ENCODE data around the gene BNIP1.

BNIP1 gene

DNA sequence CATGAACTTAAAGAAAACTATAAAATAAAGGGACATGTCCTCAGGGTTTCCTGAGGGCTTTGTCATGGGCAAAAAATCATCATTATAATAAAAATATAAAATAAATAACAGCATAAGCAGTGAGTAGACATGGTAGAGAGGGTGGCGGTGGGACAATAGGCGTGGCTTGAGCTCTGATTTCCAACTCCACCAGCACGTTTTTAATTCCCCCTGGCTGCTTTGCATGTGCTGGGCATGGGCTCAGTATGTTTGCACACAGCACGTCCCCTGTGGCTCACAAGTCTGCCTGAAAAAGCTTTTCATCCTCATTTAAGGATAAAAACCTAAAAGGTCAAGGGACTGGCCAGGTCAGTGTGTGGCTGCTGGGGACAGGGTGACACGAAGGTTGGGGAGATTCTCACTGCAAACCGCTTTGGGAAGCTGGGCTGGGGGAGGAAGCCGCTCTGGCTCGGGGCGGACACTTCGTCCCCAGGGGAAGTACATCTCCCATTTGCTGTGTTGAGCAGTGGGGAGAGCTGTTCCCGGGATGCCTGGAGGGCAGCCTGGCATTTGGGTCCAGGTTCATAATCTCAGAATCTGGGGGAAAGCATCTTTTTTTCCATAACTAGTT is 58.0 kb downstream of the BNIP1 start:
- TF ChIP-seq, protein P1, sequence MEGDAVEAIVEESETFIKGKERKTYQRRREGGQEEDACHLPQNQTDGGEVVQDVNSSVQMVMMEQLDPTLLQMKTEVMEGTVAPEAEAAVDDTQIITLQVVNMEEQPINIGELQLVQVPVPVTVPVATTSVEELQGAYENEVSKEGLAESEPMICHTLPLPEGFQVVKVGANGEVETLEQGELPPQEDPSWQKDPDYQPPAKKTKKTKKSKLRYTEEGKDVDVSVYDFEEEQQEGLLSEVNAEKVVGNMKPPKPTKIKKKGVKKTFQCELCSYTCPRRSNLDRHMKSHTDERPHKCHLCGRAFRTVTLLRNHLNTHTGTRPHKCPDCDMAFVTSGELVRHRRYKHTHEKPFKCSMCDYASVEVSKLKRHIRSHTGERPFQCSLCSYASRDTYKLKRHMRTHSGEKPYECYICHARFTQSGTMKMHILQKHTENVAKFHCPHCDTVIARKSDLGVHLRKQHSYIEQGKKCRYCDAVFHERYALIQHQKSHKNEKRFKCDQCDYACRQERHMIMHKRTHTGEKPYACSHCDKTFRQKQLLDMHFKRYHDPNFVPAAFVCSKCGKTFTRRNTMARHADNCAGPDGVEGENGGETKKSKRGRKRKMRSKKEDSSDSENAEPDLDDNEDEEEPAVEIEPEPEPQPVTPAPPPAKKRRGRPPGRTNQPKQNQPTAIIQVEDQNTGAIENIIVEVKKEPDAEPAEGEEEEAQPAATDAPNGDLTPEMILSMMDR (IDR thresholded peaks at IDR 0.05): no peak

DNA sequence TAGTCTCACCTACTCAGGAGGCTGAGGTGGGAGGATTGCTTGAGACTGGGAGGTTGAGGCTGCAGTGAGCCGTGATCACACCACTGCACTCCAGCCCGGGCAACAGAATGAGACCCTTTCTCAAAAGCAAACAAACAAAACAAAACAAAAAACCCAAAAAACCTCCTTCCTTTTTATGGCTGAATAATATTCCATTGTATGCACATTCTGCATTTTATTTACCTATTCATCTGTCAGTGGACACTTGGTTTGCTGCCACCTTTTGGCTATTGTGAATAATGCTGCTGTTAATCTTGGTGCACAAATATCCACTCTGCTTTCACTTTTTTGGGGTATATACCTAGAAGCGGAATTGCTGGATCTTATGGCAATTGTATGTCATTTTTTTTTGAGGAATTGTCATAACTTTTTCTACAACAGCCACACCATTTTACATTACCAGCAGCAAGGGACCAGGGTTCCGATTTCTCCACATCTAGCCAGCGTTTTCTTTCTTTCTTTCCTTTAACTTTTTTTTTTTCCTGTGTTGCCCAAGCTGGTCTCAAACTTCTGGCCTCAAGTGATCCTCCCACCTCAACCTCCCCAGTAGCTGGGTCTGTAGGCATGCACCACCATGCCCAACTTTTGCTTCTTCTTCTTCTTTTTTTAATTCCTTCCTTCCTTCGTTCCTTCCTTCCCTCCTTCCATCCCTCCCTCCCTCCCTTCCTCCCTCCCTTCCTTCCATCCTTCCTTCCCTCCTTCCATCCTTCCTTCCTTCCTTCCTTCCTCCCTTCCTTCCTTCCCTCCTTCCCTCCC is 60.1 kb downstream of the BNIP1 start:
- TF ChIP-seq, protein P1 (IDR thresholded peaks at IDR 0.05): peak; percentile 72

DNA sequence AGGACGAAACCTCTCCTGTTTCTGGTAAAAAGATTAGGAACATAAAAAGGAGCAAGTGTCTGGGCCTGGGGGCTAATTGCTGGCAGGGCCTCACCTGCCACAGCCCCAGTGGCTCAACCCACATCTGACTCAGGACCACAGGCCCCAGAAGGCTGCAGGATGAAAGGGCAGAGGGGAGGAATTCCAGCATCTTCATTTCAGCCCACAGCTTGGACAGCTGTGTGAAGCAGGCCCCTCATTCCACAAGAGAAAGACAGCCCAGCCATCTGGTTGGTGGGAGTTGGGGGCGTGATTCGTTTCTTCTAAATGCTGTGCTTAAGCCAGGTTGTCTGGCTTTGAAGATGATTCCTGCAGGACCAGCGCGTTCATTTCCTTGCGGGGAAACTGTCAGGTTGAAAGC is 61.6 kb downstream of the BNIP1 start:
- TF ChIP-seq, protein P1 (IDR thresholded peaks at IDR 0.05): no peak

DNA sequence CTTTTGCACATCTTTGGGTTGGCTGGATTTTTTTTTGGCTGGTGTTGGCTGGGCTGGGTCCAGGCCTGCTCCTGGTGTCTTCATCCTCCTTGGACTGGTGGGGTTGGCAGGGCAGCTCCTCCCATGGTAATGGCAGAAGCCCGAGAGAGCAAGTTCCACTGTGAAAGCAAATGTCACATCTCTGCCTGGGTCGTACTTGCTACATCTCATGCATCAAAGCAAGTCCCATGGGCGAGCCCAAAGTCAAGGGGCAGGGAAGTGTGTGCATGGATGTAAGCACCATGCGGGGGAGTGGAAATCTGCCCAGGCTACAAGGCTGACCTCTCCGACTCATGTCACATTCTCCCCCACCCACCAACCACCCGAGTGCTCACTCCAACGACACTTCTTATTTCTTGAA is 64.0 kb downstream of the BNIP1 start:
- TF ChIP-seq, protein P1 (IDR thresholded peaks at IDR 0.05): no peak

DNA sequence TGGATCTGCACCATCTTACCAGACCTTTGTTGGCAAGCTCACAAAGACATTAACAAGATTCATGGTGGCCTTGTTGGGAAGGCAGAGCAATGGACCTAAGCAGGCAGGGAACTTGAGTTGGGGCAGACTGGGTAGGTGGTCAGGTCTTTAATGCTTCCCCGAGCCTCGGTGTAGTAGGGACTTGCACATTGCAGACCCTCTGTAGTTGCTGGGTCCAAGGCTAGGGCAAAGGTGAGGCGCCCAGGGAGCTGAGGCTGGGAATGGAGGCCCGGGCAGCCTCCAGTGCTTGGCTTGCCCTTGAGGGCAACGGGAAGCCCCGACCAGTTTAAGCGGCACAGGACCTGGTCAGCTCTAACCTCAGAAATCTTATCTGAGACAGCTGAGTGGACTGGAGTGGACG is 66.5 kb downstream of the BNIP1 start:
- TF ChIP-seq, protein P1 (IDR thresholded peaks at IDR 0.05): no peak

DNA sequence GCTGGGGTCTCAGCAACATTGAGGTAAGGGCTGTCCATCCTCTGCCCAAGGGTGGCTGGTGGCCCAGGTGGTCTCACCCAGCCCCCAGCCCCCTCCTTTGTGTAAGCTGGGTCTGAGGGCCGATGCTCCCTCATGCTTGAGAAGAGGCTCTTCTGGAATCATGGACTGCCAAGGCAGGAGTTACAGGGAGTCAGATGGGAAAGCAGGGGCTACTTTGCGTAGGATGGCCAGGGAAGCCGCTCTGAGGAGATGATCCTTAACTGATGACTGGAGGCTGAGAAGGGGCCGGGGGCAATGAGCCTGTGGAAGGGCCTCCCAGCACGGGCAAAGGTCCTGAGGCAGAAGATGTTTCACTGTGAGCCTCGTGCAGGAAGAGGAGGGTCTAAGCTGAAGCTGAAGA is 67.0 kb downstream of the BNIP1 start:
- TF ChIP-seq, protein P1 (IDR thresholded peaks at IDR 0.05): no peak

DNA sequence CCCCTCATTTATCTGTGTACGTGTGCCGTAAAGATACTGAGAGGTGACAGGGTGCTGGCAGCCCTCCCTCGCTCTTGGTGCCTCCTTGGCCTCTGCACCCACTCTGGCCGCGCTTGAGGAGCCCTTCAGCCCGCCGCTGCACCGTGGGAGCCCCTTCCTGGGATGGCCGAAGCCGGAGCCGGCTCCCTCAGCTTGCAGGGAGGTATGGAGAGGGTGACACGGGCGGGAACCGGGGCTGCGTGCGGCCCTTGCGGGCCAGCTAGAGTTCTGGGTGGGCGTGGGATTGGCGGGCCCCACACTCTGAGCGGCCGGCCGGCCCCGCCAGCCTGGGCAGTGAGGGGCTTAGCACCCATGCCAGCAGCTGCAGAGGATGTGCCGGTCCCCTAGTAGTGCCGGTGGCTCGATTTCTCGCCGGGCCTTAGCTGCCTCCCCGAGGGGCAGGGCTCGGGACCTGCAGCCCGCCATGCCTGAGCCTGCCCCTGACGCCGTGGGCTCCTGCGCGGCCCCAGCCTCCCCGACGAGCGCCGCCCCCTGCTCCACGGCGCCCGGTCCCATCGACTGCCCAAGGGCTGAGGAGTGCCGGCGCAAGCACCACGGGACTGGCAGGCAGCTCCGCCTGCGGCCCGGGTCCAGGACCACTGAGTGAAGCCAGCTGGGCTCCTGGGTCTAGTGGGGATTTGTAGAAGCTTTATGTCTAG is 69.1 kb downstream of the BNIP1 start:
- TF ChIP-seq, protein P1 (IDR thresholded peaks at IDR 0.05): no peak

All from LNCAP (cell line).